Measurements from ENCODE around the gene TMEM43. TPM values are rescaled to one million over a fixed set of nuclear protein-coding genes. Genes with fewer than 3 reads are reported as not detected.
"Not testable (repeated sequence)": the region's sequence is repeated elsewhere in the genome, so short reads cannot be mapped to it uniquely, and the experiment has no call there.

TMEM43 gene
- total RNA-seq, 1 donor from 2014 or later: 50.8 TPM

GRCh38 chr3:14119651-14120050 is 5.2 kb upstream of the TMEM43 start:
- Mint-ChIP-seq H3K36me3 (ENCODE audit: unreplicated experiment) (peaks cover 7% of the 10 kb centered on the region), H3K27me3 (ENCODE audit: unreplicated experiment) (no peaks in the 10 kb centered on the region), H3K27ac (ENCODE audit: unreplicated experiment) (no peak overlapping the region), H3K4me3 (ENCODE audit: unreplicated experiment) (no peak overlapping the region), H3K4me1 (ENCODE audit: low read depth, unreplicated experiment) (peaks cover 3% of the 10 kb centered on the region), H3K9me3 (ENCODE audit: unreplicated experiment) (peaks cover 4% of the 10 kb centered on the region)
- no peak for TF ChIP-seq CTCF (IDR thresholded peaks at IDR 0.05; ENCODE audit: partially characterized antibody, unreplicated experiment)
- no peak for DNase-seq

- H3K36me3 Mint-ChIP-seq (ENCODE audit: unreplicated experiment): peaks cover 7% of the 10 kb centered on the region
- H3K4me1 Mint-ChIP-seq (ENCODE audit: low read depth, unreplicated experiment): peaks cover 3% of the 10 kb centered on the region
- H3K27me3 Mint-ChIP-seq (ENCODE audit: unreplicated experiment): peaks cover 2% of the 10 kb centered on the region
- H3K4me3 Mint-ChIP-seq (ENCODE audit: unreplicated experiment): no peak overlapping the region
- peaks cover 6% of the 10 kb centered on the region for H3K9me3 Mint-ChIP-seq (ENCODE audit: unreplicated experiment)
- H3K27ac Mint-ChIP-seq (ENCODE audit: unreplicated experiment): no peak overlapping the region
- no peak for DNase-seq
- no peak for TF ChIP-seq CTCF (IDR thresholded peaks at IDR 0.05; ENCODE audit: partially characterized antibody, unreplicated experiment)
Observed at GRCh38 chr3:14120111-14120920, 4.5 kb upstream of the TMEM43 start.

- DNase-seq; H3K4me1 Mint-ChIP-seq (ENCODE audit: low read depth, unreplicated experiment); H3K9me3 Mint-ChIP-seq (ENCODE audit: unreplicated experiment); H3K27me3 Mint-ChIP-seq (ENCODE audit: unreplicated experiment); H3K27ac Mint-ChIP-seq (ENCODE audit: unreplicated experiment); H3K36me3 Mint-ChIP-seq (ENCODE audit: unreplicated experiment); H3K4me3 Mint-ChIP-seq (ENCODE audit: unreplicated experiment): not testable (repeated sequence)
Observed at GRCh38 chr3:14120921-14121448, 3.9 kb upstream of the TMEM43 start.

- H3K4me3 Mint-ChIP-seq (ENCODE audit: unreplicated experiment): no peak overlapping the region
- H3K27me3 Mint-ChIP-seq (ENCODE audit: unreplicated experiment): peaks cover 3% of the 10 kb centered on the region
- TF ChIP-seq CTCF (IDR thresholded peaks at IDR 0.05; ENCODE audit: partially characterized antibody, unreplicated experiment): no peak
- H3K27ac Mint-ChIP-seq (ENCODE audit: unreplicated experiment): no peak overlapping the region
- H3K9me3 Mint-ChIP-seq (ENCODE audit: unreplicated experiment): peaks cover 8% of the 10 kb centered on the region
- peaks cover 7% of the 10 kb centered on the region for H3K36me3 Mint-ChIP-seq (ENCODE audit: unreplicated experiment)
- no peak for DNase-seq
- peaks cover 7% of the 10 kb centered on the region for H3K4me1 Mint-ChIP-seq (ENCODE audit: low read depth, unreplicated experiment)
Observed at GRCh38 chr3:14121859-14122258, 3.0 kb upstream of the TMEM43 start.

- Mint-ChIP-seq H3K4me3 (ENCODE audit: unreplicated experiment) (no peak overlapping the region), H3K27me3 (ENCODE audit: unreplicated experiment) (peaks cover 3% of the 10 kb centered on the region), H3K27ac (ENCODE audit: unreplicated experiment) (no peak overlapping the region), H3K4me1 (ENCODE audit: low read depth, unreplicated experiment) (peaks cover 7% of the 10 kb centered on the region), H3K36me3 (ENCODE audit: unreplicated experiment) (peaks cover 7% of the 10 kb centered on the region), H3K9me3 (ENCODE audit: unreplicated experiment) (peaks cover 8% of the 10 kb centered on the region)
- DNase-seq: no peak
- TF ChIP-seq CTCF (IDR thresholded peaks at IDR 0.05; ENCODE audit: partially characterized antibody, unreplicated experiment): no peak
Observed at GRCh38 chr3:14122301-14122700, 2.6 kb upstream of the TMEM43 start.

Measured in glutamatergic neuron (in vitro differentiated cells).